Spleen (tissue), 7 donors: ENCODE data around the gene CHID1.

Experiments used
- CTCF ChIP-seq, 11 experiments: fragments of 200-600 bp in 7 of 11; fragments of 450-650 bp in 4 of 11; sonication (generic) in 4 of 11; IDR thresholded peaks in 8 of 11; conservative IDR thresholded peaks in 3 of 11; 1 replicate in 7 of 11; 2 replicates in 4 of 11; pipeline versions ENCODE4 v1.4.0 to v1.8.0; 2016 to 2021; ENCODE audit warnings: antibody characterized with exemption in 11 of 11, inconsistent platforms in 4 of 11, mild to moderate bottlenecking in 1 of 11
- POLR2A ChIP-seq, 3 donors: fragments of 450-650 bp; IDR thresholded peaks; one replicate each; pipeline ENCODE4 v1.5.1; 2017; ENCODE audit warnings: antibody characterized with exemption in 3 of 3, mild to moderate bottlenecking in 1 of 3
- POLR2AphosphoS5 ChIP-seq, 3 donors: sonication (generic); formaldehyde crosslinking; IDR thresholded peaks; one replicate each; pipeline ENCODE4 v1.5.1; 2017; ENCODE audit warnings: antibody characterized with exemption in 3 of 3
- donor health status: DM: no; HTN: no; CAD: no; lungs with moderate emphysema.
- donor health status: DM: no; HTN: no; CAD: no.
- donor health status: DM: no; HTN: no; CAD: no.

DNA sequence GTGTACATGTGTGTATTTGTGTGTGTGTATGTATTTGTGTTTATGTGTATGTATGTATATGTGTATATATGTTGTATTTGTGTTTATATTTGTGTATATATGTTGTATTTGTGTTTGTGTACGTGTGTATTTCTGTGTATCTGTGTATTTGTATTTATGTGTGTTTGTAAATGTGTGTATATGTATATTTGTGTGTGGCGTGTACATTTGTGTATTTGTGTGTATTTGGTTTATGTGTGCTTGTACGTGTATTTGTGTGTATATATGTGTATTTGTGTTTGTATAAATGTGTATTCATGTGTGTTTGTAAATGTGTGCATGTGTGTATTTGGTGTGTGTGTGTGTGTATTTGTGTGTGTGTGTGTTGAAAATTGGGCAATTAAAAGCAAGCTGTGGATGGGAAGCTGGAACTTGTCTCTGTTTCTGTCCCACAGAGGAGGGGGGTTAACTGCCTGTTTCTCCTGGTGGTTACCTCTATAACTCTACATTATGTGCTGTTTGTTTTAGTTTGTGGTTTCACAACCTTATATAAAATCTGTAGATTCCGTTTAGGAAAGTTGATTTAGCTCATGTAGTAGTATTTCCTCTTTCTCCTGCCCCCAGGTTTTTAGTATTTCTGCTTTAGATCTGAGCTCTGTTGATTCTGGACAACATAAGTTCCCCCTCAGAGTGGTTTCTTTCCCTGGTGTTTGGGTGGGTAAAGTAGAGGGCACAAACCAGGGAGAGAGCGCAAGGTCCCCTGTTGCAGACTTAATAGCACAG is 44.0 kb upstream of the CHID1 start:
- no peak for TF ChIP-seq CTCF (IDR thresholded peaks at IDR 0.05 in 8 of 11, conservative IDR thresholded peaks at IDR 0.05 in 3 of 11)
- no peak for TF ChIP-seq POLR2AphosphoS5 (IDR thresholded peaks at IDR 0.05)
- no peak for TF ChIP-seq POLR2A (IDR thresholded peaks at IDR 0.05)
